Right lobe of liver (tissue), 4 donors: ENCODE results near the gene TMTC4.
"Not testable (repeated sequence)": the region's sequence is repeated elsewhere in the genome, so short reads cannot be mapped to it uniquely, and the experiment has no call there.

Experiments used
- POLR2A ChIP-seq: fragments of 450-650 bp; IDR thresholded peaks from one replicate; pipeline ENCODE4 v1.6.1; 2017; ENCODE audit warnings: antibody characterized with exemption, mild to moderate bottlenecking
- TF ChIP-seq, protein P1 (sequence below), 4 donors: fragments of 200-600 bp in 3 of 4; fragments of 450-650 bp in 1 of 4; IDR thresholded peaks; one replicate each; pipeline versions ENCODE4 v1.5.1 to v1.8.0; 2016 to 2022; ENCODE audit warnings: antibody characterized with exemption in 4 of 4, mild to moderate bottlenecking in 2 of 4
- donor health status: DM: no; HTN: no; CAD: no.
- donor health status: DM: no; HTN: no; CAD: no.
- donor health status: DM: no; HTN: yes; CAD: no.

DNA sequence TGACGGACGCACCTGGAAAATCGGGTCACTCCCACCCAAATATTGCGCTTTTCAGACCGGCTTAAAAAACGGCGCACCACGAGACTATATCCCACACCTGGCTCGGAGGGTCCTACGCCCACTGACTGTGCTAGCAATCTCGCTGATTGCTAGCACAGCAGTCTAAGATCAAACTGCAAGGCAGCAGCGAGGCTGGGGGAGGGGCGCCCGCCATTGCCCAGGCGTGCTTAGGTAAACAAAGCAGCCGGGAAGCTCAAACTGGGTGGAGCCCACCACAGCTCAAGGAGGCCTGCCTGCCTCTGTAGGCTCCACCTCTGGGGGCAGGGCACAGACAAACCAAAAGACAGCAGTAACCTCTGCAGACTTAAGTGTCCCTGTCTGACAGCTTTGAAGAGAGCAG, 23.7 kb upstream of the TMTC4 start:
- TF ChIP-seq, protein P1, sequence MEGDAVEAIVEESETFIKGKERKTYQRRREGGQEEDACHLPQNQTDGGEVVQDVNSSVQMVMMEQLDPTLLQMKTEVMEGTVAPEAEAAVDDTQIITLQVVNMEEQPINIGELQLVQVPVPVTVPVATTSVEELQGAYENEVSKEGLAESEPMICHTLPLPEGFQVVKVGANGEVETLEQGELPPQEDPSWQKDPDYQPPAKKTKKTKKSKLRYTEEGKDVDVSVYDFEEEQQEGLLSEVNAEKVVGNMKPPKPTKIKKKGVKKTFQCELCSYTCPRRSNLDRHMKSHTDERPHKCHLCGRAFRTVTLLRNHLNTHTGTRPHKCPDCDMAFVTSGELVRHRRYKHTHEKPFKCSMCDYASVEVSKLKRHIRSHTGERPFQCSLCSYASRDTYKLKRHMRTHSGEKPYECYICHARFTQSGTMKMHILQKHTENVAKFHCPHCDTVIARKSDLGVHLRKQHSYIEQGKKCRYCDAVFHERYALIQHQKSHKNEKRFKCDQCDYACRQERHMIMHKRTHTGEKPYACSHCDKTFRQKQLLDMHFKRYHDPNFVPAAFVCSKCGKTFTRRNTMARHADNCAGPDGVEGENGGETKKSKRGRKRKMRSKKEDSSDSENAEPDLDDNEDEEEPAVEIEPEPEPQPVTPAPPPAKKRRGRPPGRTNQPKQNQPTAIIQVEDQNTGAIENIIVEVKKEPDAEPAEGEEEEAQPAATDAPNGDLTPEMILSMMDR (IDR thresholded peaks at IDR 0.05): not testable (repeated sequence)
- not testable (repeated sequence) for TF ChIP-seq POLR2A
